HCT116 (cell line): Measurements from ENCODE around the gene SUPT3H. TPM values are rescaled to one million over a fixed set of nuclear protein-coding genes. Genes with fewer than 3 reads are reported as not detected.

Experiments used
- ATAC-seq: fragments of 200-7000 bp; cut with Tn5 transposase; 2 replicates; pipeline ENCODE4 v1.9.1; 2020; ENCODE audit warnings: mild to moderate bottlenecking, moderate library complexity
- BruUV-seq: library from RNA; stranded (reverse); fragments of 400-500 nt; replicated peaks from 2 replicates; lab custom pipeline; 2021; lab: Mats Ljungman, UMichigan
- CTCF ChIA-PET: fragments of 300-600 bp; sonication (Branson Sonifier 250); formaldehyde crosslinking; loops from one replicate; lab custom pipeline; 2021; ENCODE audit warnings: antibody characterized with exemption; lab: Charles Lee
- POLR2A ChIA-PET: fragments of 300-600, 350-600 bp; sonication (Branson Sonifier 250); formaldehyde crosslinking; loops from one replicate; lab custom pipeline; 2021; ENCODE audit warnings: antibody characterized with exemption; lab: Charles Lee
- RAD21 ChIA-PET, 2 experiments: fragments of 300-600 bp; sonication (Branson Sonifier 250); formaldehyde crosslinking; loops; one replicate each; lab custom pipeline; 2023; ENCODE audit warnings: low total read pairs in 2 of 2; ENCODE audit not compliant: uncharacterized antibody in 2 of 2, unreplicated experiment in 2 of 2, low non-redundant PET in 1 of 2; lab: Charles Lee
- DNase-seq: peaks from one replicate; pipeline ENCODE4 v3.0.0-alpha.2; 2010; ENCODE audit warnings: low read depth, low spot score
- H2AFZ ChIP-seq: fragments of 200-600 bp; shearing (Covaris generic), sonication (generic); 2 replicates; pipeline ENCODE4 v1.6.1; 2017; ENCODE audit warnings: low read depth, mixed run types, mixed read lengths, antibody characterized with exemption, low read length; ENCODE audit not compliant: poor library complexity, severe bottlenecking
- H3K27ac ChIP-seq: 2 replicates; pipeline ENCODE4 v1.5.1; 2012; ENCODE audit warnings: low read depth, low read length
- H3K27me3 ChIP-seq: fragments of 200-600 bp; sonication (generic); 2 replicates; pipeline ENCODE4 v1.6.1; 2016; ENCODE audit warnings: mixed run types, low read length, mixed read lengths; ENCODE audit not compliant: insufficient read depth
- H3K36me3 ChIP-seq, 2 experiments: fragments of 200-500 bp in 1 of 2; fragments of 200-600 bp in 1 of 2; sonication (Bioruptor generic) in 1 of 2; sonication (generic) in 1 of 2; 2 replicates each; pipeline versions ENCODE4 v1.5.1 to v1.6.1; 2014 to 2016; ENCODE audit warnings: low read length in 2 of 2, inconsistent platforms in 1 of 2, mixed read lengths in 1 of 2, mixed run types in 1 of 2; ENCODE audit not compliant: insufficient read depth in 2 of 2, control insufficient read depth in 1 of 2
- H3K4me1 ChIP-seq, 2 experiments: fragments of 200-600 bp in 1 of 2; sonication (generic) in 1 of 2; 2 replicates each; pipeline versions ENCODE4 v1.5.1 to v1.6.1; 2012 to 2017; ENCODE audit warnings: low read length in 2 of 2, inconsistent platforms in 1 of 2, mild to moderate bottlenecking in 1 of 2, mixed read lengths in 1 of 2, mixed run types in 1 of 2, moderate library complexity in 1 of 2; ENCODE audit not compliant: insufficient read depth in 2 of 2, control insufficient read depth in 1 of 2
- H3K4me2 ChIP-seq: fragments of 200-600 bp; sonication (generic); 2 replicates; pipeline ENCODE4 v1.6.1; 2017; ENCODE audit warnings: mixed run types, low read length, mixed read lengths
- H3K4me3 ChIP-seq, 2 experiments: fragments of 200-600 bp in 1 of 2; sonication (generic) in 1 of 2; replicated peaks in 1 of 2; 2 replicates each; pipeline ENCODE4 v1.5.1; 2011 to 2016; ENCODE audit warnings: low read length in 2 of 2, control low read depth in 1 of 2, low read depth in 1 of 2, mild to moderate bottlenecking in 1 of 2, mixed read lengths in 1 of 2, mixed run types in 1 of 2
- H3K79me2 ChIP-seq: fragments of 200-600 bp; sonication (generic); 2 replicates; pipeline ENCODE4 v1.6.1; 2017; ENCODE audit warnings: mild to moderate bottlenecking, mixed run types, low read length, moderate library complexity, mixed read lengths; ENCODE audit not compliant: insufficient read depth
- H3K9ac ChIP-seq: fragments of 200-600 bp; sonication (generic); 2 replicates; pipeline ENCODE4 v1.6.1; 2016; ENCODE audit warnings: low read length, mixed read lengths
- H3K9me2 ChIP-seq: fragments of 200-600 bp; sonication (generic), shearing (Covaris generic); 2 replicates; pipeline ENCODE4 v1.6.1; 2017; ENCODE audit warnings: mixed run types, mild to moderate bottlenecking, moderate library complexity; ENCODE audit not compliant: insufficient read depth
- H3K9me3 ChIP-seq, 2 experiments: fragments of 200-500 bp in 1 of 2; fragments of 200-600 bp in 1 of 2; sonication (Bioruptor generic) in 1 of 2; sonication (generic) in 1 of 2; 2 replicates each; pipeline ENCODE4 v1.6.1; 2014 to 2017; ENCODE audit warnings: low read length in 2 of 2, mixed read lengths in 2 of 2, inconsistent platforms in 1 of 2, low read depth in 1 of 2, mild to moderate bottlenecking in 1 of 2, mixed run types in 1 of 2, moderate library complexity in 1 of 2; ENCODE audit not compliant: control insufficient read depth in 1 of 2, insufficient read depth in 1 of 2
- H4K20me1 ChIP-seq: fragments of 200-600 bp; sonication (generic), shearing (Covaris generic); 2 replicates; pipeline ENCODE4 v1.6.1; 2017; ENCODE audit warnings: mixed run types, mild to moderate bottlenecking, moderate library complexity; ENCODE audit not compliant: insufficient read depth
- CBX3 ChIP-seq: IDR thresholded peaks from 2 replicates; pipeline ENCODE4 v1.6.1; 2012; ENCODE audit warnings: low read depth
- CEBPB ChIP-seq: IDR thresholded peaks from 2 replicates; pipeline ENCODE4 v1.6.1; 2012; ENCODE audit warnings: low read depth
- EGR1 ChIP-seq: IDR thresholded peaks from 2 replicates; pipeline ENCODE4 v1.6.1; 2012; ENCODE audit warnings: low read depth
- EZH2phosphoT487 ChIP-seq: fragments of 200-600 bp; IDR thresholded peaks from 2 replicates; pipeline ENCODE4 v1.6.1; 2018; ENCODE audit warnings: antibody characterized with exemption, borderline replicate concordance
- FOSL1 ChIP-seq: IDR thresholded peaks from 2 replicates; pipeline ENCODE4 v1.6.1; 2012; ENCODE audit warnings: low read depth
- POLR2A ChIP-seq: IDR thresholded peaks from 2 replicates; pipeline ENCODE4 v1.7.0; 2011; ENCODE audit warnings: borderline replicate concordance; ENCODE audit not compliant: insufficient read depth, insufficient read length; ENCODE audit errors: extremely low read depth
- RAD21 ChIP-seq: IDR thresholded peaks from 2 replicates; pipeline ENCODE4 v1.6.1; 2012; ENCODE audit warnings: low read depth, mild to moderate bottlenecking
- SRF ChIP-seq: IDR thresholded peaks from 2 replicates; pipeline ENCODE4 v1.6.1; 2012; ENCODE audit warnings: low read depth
- TCF7L2 ChIP-seq: IDR thresholded peaks from 2 replicates; pipeline ENCODE4 v1.7.0; 2011; ENCODE audit warnings: borderline replicate concordance, inconsistent platforms; ENCODE audit not compliant: insufficient read depth, insufficient read length; ENCODE audit errors: extremely low read depth
- ZFX ChIP-seq: fragments of 450-650 bp; IDR thresholded peaks from 2 replicates; pipeline ENCODE4 v1.6.1; 2017
- ZNF274 ChIP-seq: fragments of 200-500 bp; sonication (Bioruptor generic); IDR thresholded peaks from 2 replicates; pipeline ENCODE4 v1.6.1; 2014; ENCODE audit warnings: mild to moderate bottlenecking, low read depth, low read length, inconsistent platforms
- intact Hi-C: fragments of 100-400 bp; cut with micrococcal nuclease; formaldehyde crosslinking; loops from 2 replicates; pipeline ENCODE4 v1.10.0; 2022
- total RNA-seq: library from RNA; stranded (reverse); gene quantifications from one replicate; pipeline ENCODE4 v1.2.1, GENCODE V29; 2021; ENCODE audit not compliant: unreplicated experiment
- TF ChIP-seq, protein P1 (sequence below): IDR thresholded peaks from 2 replicates; pipeline ENCODE4 v1.6.1; 2012
- TF ChIP-seq, protein P2 (sequence below): IDR thresholded peaks from 2 replicates; pipeline ENCODE4 v1.6.1; 2011; ENCODE audit warnings: mild to moderate bottlenecking, low read length, moderate library complexity; ENCODE audit not compliant: insufficient replicate concordance; ENCODE audit errors: extremely low read depth
- TF ChIP-seq, protein P3 (sequence below): IDR thresholded peaks from 2 replicates; pipeline ENCODE4 v1.6.1; 2012; ENCODE audit warnings: low read depth

The SUPT3H gene
- total RNA-seq, 1 experiment from 2014 or later, result 7.4 TPM

DNA sequence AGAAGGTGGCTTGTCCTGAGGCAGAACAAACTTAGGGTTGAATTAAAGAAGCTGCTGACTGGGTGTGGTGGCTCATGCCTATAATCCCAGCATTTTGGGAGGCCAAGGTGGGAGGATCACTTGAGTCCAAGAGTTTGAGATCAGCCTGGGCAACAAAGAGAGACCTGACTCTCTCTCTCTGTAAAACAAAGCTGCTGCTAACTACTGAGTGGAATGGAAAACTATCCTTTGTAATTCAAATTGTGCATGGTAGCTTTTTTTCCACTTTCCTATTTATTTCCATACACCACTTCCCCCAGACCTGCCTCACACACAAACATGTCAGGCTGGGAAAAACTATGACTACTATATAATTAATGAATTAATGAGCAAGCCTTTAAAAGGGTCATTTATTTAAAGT lies 553.2 kb downstream of the SUPT3H start:
- no peak for DNase-seq
- Histone ChIP-seq H3K27me3 (no peaks in the 10 kb centered on the region), H3K9me2 (no peaks in the 10 kb centered on the region), H3K36me3 (no peaks in the 10 kb centered on the region), H3K4me1 (no peaks in the 10 kb centered on the region), H4K20me1 (no peaks in the 10 kb centered on the region), H3K27ac (no peak overlapping the region), H3K9me3 (no peaks in the 10 kb centered on the region), H2AFZ (no peak overlapping the region), H3K4me3 (no peak overlapping the region), H3K79me2 (no peaks in the 10 kb centered on the region), H3K4me2 (no peak overlapping the region), H3K9ac (no peak overlapping the region)
- RAD21 ChIA-PET, result no interaction called here
- no TSS peak for BruUV-seq
- CTCF ChIA-PET, result no interaction called here
- intact Hi-C loops, result no loop called here
- POLR2A ChIA-PET, result no interaction called here
- TF ChIP-seq CBX3, result no peak
- TF ChIP-seq SRF, result no peak
- ATAC-seq, result no peak

- ChIA-PET CTCF (no interaction called here), POLR2A (no interaction called here), RAD21 (no interaction called here)
- Histone ChIP-seq H3K36me3 (no peaks in the 10 kb centered on the region), H3K79me2 (no peaks in the 10 kb centered on the region), H4K20me1 (no peaks in the 10 kb centered on the region), H3K4me2 (no peak overlapping the region), H3K27ac (no peak overlapping the region), H3K4me3 (no peak overlapping the region), H3K9me3 (no peaks in the 10 kb centered on the region), H2AFZ (no peak overlapping the region), H3K4me1 (no peaks in the 10 kb centered on the region), H3K27me3 (no peaks in the 10 kb centered on the region), H3K9ac (no peak overlapping the region)
- intact Hi-C loops, result no loop called here
- no peak for DNase-seq
- ATAC-seq, result no peak
- no TSS peak for BruUV-seq
- TF ChIP-seq CBX3, result no peak
- no peak for TF ChIP-seq EZH2phosphoT487
- TF ChIP-seq, protein P1, sequence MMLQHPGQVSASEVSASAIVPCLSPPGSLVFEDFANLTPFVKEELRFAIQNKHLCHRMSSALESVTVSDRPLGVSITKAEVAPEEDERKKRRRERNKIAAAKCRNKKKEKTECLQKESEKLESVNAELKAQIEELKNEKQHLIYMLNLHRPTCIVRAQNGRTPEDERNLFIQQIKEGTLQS, result no peak
- no peak for TF ChIP-seq EGR1
- TF ChIP-seq, protein P2, sequence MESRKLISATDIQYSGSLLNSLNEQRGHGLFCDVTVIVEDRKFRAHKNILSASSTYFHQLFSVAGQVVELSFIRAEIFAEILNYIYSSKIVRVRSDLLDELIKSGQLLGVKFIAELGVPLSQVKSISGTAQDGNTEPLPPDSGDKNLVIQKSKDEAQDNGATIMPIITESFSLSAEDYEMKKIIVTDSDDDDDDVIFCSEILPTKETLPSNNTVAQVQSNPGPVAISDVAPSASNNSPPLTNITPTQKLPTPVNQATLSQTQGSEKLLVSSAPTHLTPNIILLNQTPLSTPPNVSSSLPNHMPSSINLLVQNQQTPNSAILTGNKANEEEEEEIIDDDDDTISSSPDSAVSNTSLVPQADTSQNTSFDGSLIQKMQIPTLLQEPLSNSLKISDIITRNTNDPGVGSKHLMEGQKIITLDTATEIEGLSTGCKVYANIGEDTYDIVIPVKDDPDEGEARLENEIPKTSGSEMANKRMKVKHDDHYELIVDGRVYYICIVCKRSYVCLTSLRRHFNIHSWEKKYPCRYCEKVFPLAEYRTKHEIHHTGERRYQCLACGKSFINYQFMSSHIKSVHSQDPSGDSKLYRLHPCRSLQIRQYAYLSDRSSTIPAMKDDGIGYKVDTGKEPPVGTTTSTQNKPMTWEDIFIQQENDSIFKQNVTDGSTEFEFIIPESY, result no peak
- TF ChIP-seq, protein P3, sequence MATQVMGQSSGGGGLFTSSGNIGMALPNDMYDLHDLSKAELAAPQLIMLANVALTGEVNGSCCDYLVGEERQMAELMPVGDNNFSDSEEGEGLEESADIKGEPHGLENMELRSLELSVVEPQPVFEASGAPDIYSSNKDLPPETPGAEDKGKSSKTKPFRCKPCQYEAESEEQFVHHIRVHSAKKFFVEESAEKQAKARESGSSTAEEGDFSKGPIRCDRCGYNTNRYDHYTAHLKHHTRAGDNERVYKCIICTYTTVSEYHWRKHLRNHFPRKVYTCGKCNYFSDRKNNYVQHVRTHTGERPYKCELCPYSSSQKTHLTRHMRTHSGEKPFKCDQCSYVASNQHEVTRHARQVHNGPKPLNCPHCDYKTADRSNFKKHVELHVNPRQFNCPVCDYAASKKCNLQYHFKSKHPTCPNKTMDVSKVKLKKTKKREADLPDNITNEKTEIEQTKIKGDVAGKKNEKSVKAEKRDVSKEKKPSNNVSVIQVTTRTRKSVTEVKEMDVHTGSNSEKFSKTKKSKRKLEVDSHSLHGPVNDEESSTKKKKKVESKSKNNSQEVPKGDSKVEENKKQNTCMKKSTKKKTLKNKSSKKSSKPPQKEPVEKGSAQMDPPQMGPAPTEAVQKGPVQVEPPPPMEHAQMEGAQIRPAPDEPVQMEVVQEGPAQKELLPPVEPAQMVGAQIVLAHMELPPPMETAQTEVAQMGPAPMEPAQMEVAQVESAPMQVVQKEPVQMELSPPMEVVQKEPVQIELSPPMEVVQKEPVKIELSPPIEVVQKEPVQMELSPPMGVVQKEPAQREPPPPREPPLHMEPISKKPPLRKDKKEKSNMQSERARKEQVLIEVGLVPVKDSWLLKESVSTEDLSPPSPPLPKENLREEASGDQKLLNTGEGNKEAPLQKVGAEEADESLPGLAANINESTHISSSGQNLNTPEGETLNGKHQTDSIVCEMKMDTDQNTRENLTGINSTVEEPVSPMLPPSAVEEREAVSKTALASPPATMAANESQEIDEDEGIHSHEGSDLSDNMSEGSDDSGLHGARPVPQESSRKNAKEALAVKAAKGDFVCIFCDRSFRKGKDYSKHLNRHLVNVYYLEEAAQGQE, result no peak
- TF ChIP-seq ZFX, result no peak
- no peak for TF ChIP-seq RAD21
- TF ChIP-seq TCF7L2, result no peak
- no peak for TF ChIP-seq FOSL1
- no peak for TF ChIP-seq ZNF274
- no peak for TF ChIP-seq POLR2A
- TF ChIP-seq CEBPB, result no peak
- TF ChIP-seq, all 23 proteins: peak for 0
- no peaks in the 10 kb centered on the region for H3K9me2 ChIP-seq
Observed at GRCh38 chr6:44820759-44821158, 557.0 kb downstream of the SUPT3H start.
